DOHH2 (cell line): ENCODE data around the gene ZSWIM5.

Experiments
- EZH2phosphoT487 ChIP-seq: fragments of 200-600 bp; sonication (generic); IDR thresholded peaks from 2 replicates; pipeline ENCODE4 v1.6.1; 2017; ENCODE audit warnings: borderline replicate concordance, mild to moderate bottlenecking, antibody characterized with exemption, low read length, moderate library complexity, mixed read lengths
- TF ChIP-seq, protein P1 (sequence below): fragments of 200-600 bp; sonication (generic); IDR thresholded peaks from one replicate; pipeline ENCODE4 v1.5.1; 2014; ENCODE audit warnings: antibody characterized with exemption, mild to moderate bottlenecking, low read depth, low read length; ENCODE audit not compliant: poor library complexity, severe bottlenecking

- TF ChIP-seq, protein P1, sequence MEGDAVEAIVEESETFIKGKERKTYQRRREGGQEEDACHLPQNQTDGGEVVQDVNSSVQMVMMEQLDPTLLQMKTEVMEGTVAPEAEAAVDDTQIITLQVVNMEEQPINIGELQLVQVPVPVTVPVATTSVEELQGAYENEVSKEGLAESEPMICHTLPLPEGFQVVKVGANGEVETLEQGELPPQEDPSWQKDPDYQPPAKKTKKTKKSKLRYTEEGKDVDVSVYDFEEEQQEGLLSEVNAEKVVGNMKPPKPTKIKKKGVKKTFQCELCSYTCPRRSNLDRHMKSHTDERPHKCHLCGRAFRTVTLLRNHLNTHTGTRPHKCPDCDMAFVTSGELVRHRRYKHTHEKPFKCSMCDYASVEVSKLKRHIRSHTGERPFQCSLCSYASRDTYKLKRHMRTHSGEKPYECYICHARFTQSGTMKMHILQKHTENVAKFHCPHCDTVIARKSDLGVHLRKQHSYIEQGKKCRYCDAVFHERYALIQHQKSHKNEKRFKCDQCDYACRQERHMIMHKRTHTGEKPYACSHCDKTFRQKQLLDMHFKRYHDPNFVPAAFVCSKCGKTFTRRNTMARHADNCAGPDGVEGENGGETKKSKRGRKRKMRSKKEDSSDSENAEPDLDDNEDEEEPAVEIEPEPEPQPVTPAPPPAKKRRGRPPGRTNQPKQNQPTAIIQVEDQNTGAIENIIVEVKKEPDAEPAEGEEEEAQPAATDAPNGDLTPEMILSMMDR = no peak
- TF ChIP-seq EZH2phosphoT487 = no peak
Observed at GRCh38 chr1:45089711-45090110, 116.7 kb downstream of the ZSWIM5 start.
